D721Med (cell line): ENCODE results near the gene GRIA2.
A peak's percentile ranks its signal among the peaks of the same experiment; 100 is the strongest.

ENCODE experiments used
- DNase-seq: peaks from one replicate; pipeline ENCODE4 v3.0.0; 2011; ENCODE audit warnings: low spot score; ENCODE audit not compliant: insufficient read length
- FAIRE-seq: peaks from 2 replicates; lab custom pipeline; 2011; peaks lifted over from hg19 to GRCh38; lab: Jason Lieb, UNC
- TF ChIP-seq, protein P1 (sequence below): IDR thresholded peaks from 2 replicates; pipeline ENCODE4 v1.5.1; 2012; ENCODE audit warnings: mild to moderate bottlenecking, control low read depth; ENCODE audit not compliant: insufficient read depth; ENCODE audit errors: missing control alignments

Gene GRIA2

DNA sequence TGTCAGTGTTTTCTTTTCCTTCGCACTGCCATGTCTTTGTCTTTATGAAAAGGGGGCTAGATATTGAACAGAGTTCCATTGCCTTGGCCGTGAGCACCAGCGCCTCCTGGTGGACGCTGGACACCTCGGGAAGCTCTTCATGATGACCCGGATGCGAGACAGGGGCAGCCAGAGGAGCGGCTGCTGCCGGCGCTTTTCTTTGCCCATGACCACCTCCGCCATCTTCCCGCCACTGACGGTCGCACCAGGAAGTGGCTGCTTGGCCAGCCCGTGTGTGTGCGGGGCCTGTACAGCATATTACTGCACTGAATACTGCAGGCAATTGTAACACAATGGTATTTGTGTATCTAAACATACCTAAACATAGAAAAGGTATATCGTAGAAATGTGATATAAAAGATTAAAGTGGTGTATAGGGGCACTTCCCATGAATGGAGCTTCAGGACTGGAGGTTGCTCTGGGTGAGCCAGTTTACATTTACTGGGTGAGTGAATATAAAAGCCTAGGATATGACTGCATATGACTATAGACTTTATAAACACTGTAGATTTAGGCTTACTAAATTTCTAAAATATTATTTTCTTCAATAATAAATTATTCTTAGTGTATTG lies 15.8 kb upstream of the GRIA2 start:
- no peak for DNase-seq
- TF ChIP-seq, protein P1, sequence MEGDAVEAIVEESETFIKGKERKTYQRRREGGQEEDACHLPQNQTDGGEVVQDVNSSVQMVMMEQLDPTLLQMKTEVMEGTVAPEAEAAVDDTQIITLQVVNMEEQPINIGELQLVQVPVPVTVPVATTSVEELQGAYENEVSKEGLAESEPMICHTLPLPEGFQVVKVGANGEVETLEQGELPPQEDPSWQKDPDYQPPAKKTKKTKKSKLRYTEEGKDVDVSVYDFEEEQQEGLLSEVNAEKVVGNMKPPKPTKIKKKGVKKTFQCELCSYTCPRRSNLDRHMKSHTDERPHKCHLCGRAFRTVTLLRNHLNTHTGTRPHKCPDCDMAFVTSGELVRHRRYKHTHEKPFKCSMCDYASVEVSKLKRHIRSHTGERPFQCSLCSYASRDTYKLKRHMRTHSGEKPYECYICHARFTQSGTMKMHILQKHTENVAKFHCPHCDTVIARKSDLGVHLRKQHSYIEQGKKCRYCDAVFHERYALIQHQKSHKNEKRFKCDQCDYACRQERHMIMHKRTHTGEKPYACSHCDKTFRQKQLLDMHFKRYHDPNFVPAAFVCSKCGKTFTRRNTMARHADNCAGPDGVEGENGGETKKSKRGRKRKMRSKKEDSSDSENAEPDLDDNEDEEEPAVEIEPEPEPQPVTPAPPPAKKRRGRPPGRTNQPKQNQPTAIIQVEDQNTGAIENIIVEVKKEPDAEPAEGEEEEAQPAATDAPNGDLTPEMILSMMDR, result peak; percentile 37
- FAIRE-seq, result no peak

DNA sequence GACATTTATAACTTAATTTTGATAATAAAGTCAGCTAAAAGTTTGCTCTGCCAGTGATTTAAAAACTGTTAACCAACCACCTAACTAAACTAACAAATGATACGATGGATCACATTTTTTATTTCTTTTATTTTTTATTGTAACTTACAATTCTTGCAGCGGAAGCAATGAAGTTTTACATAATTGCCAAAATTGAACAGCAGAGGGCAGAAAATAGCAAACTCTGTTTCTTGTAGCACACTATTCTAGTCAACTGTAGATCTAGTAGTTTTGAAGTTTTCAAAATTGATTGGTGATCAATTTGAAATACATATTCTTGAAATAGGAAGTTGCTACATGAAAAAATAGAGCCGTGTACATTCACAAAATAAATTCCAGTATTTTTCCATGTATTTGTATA lies 2.8 kb upstream of the GRIA2 start:
- FAIRE-seq, result peak; percentile 84

DNA sequence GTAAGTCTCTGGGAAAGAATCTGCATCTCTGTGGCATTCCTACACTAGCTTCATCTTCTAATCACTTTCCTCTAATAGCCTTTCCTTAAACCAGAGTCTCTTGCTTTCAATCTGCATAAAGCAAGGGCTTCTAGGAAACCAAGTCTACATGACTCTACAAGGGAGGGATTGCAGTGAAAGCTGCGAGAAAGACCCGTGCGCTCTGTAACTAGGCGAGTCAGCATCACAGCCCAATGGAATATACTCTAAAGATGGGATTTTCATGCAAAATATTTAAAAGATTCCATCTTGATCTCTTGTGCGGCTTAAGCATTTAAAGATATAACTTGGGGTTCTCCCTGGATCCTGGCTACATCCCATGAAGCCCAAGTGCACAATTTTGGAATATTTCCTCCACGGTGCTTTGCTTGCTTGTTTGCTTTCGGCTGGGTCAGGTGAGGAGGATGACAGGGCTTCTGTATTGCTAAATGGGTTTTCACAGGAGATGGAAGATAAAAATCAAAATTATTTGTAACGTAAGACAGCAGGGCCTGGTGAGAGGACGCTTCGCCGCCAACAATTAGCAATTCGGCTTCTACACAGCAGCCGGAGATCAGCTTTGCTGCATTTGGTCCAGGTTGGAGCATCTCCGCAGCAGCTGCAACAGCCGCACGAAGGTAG lies 687 bp upstream of the GRIA2 start:
- FAIRE-seq, result no peak
- DNase-seq, result no peak
- TF ChIP-seq, protein P1, result no peak

More for the DNA sequence above, 2.8 kb upstream of the GRIA2 start:
- DNase-seq, result no peak
- TF ChIP-seq, protein P1, result peak; percentile 58

DNA sequence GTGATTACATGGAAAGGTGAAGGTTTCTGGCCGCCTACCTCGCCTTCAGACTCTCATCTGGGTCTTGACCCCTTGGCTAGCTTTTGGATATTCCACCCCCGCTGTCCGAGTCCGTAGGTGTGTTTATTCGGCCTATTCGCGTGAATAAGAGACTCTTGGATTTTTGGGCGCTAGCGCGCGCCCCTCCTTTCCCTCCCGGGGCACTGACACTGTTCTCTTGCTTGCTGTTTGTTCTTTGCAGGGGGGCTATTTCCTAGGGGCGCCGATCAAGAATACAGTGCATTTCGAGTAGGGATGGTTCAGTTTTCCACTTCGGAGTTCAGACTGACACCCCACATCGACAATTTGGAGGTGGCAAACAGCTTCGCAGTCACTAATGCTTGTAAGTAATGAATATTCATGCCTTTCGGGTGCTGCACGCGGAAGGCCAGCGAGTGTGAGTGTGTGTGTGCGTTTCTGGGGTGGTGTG lies 932 bp downstream of the GRIA2 start:
- FAIRE-seq, result no peak
- no peak for DNase-seq
- TF ChIP-seq, protein P1, result no peak

DNA sequence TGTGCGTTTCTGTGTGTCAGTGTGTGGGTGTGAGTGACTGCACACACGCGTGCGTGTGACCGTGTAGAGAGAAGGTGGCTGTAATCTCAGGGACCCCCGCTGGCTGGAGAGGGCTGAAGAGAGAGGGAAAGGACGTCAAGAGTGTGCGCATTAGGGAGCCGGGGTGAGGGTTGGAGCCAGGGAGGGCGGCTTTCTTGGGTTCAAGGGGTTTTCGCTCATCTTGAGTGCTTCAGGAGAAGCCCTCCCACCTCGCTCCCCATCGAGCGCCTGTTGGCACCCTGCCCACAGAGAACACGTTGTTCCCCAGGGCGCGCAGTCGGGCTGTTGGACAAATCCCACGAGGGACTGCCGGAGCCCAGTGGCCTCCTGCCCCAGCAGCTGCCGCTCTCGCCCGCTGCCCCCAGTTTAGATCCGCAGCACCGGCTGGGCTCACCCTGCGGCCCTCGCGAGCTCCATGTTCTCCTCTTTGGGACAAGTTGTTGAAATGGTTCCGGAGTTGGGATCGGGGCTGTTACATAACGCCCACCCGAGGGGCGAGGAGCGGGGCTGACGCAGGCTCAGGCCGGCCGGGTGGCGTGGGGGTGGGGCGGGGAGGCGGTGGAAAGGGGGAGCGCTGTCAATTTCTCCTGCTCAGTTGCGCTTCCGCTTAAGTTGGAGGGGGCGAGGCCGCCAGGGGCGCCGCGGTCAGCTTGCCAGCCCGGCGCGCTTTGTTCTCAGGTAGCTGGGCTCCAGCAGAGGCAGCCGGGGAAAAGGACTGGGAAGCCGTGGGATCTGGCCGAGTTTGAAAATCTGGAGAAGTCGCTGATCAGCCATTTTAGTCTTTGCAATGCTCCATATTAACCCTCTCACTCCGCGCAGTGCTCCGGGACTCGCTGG lies 1.6 kb downstream of the GRIA2 start:
- TF ChIP-seq, protein P1, result no peak
- no peak for FAIRE-seq
- DNase-seq, result no peak

DNA sequence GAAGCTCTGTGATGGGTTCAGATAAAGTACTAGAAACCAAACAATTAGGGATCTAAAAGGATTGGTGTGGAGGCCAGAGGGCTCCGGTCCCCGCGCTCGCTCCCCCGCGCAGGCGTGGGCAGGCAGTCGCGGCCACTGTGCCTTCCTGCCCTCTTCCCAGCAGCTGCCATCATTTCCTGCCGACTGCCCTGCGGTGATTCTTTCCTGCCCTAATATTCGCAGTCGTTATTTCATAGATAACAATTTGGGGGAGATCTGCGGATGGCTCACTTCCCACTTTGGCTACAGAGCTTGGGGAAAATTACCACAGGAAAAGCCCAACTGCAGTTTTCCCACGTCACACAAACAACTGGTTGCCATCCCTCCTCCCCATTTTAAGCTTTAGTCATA lies 2.2 kb downstream of the GRIA2 start:
- FAIRE-seq (no peak), DNase-seq (peak; percentile 19)
- TF ChIP-seq, protein P1, result no peak
